Esophagus (tissue), 2 donors: ENCODE measurements around the gene SMCO2. TPM values are rescaled to one million over a fixed set of nuclear protein-coding genes. Genes with fewer than 3 reads are reported as not detected.

Source experiments
- H3K27ac ChIP-seq, 2 donors: one replicate each; pipeline ENCODE4 v1.5.1; 2013; ENCODE audit warnings: low read depth in 2 of 2, mild to moderate bottlenecking in 2 of 2, inconsistent platforms in 1 of 2, low read length in 1 of 2, moderate library complexity in 1 of 2
- H3K27me3 ChIP-seq, 2 donors: one replicate each; pipeline ENCODE4 v1.6.1; 2013; ENCODE audit warnings: low read length in 2 of 2, control low read depth in 1 of 2, mild to moderate bottlenecking in 1 of 2; ENCODE audit not compliant: insufficient read depth in 2 of 2, control insufficient read depth in 1 of 2
- H3K36me3 ChIP-seq, 2 donors: one replicate each; pipeline ENCODE4 v1.6.1; 2013; ENCODE audit warnings: low read length in 1 of 2; ENCODE audit not compliant: control insufficient read depth in 2 of 2, insufficient read depth in 2 of 2
- H3K4me1 ChIP-seq, 2 donors: one replicate each; pipeline ENCODE4 v1.6.1; 2013; ENCODE audit warnings: low read length in 1 of 2; ENCODE audit not compliant: control insufficient read depth in 2 of 2, insufficient read depth in 2 of 2
- H3K4me3 ChIP-seq, 2 donors: one replicate each; pipeline ENCODE4 v1.5.1; 2013; ENCODE audit warnings: low read length in 2 of 2, mild to moderate bottlenecking in 2 of 2, low read depth in 1 of 2, moderate library complexity in 1 of 2
- H3K9me3 ChIP-seq, 2 donors: one replicate each; pipeline ENCODE4 v1.6.1; 2013; ENCODE audit warnings: mild to moderate bottlenecking in 2 of 2, low read depth in 1 of 2, low read length in 1 of 2, moderate library complexity in 1 of 2; ENCODE audit not compliant: control insufficient read depth in 2 of 2, insufficient read depth in 1 of 2
- WGBS, 2 donors: extraction: QIAGEN DNeasy Blood & Tissue Kit; methylation state at CpG; one replicate each; pipeline ENCODE4 v1.1.7; 2013; 5-methylcytosine and 5-hydroxymethylcytosine counted together
- polyA plus RNA-seq, 2 donors: library from polyadenylated mRNA; stranded (reverse); fragments of 200-250 nt; gene quantifications; one replicate each; pipeline ENCODE4 v1.2.3, GENCODE V29; 2013
- donor health status: healthy with polysubstance abuse.
- donor health status: Bipolar disorder and iron deficiency.

Gene SMCO2
- polyA plus RNA-seq, 2 donors: 0.66 to 1.6 TPM

DNA sequence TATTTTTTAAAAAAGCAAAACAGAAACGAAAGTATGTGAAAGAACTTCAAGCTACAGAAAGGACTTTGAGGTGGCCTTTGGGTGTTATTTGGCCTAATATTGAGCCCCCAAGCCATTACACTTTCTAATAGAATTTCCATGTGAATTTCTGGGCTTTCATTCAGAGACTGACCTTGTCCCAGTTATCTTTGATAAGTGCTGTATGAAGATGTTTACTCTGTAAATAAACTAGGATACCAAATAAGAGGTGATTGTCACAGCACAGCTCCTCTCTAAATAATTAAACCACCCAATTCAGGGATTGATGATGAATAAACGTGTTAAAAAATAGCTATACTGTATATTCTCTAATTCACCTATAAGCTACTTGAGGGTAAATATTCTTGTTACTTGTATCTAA is 44.7 kb downstream of the SMCO2 start:
- Histone ChIP-seq H3K27me3 (no peaks in the 10 kb centered on the region), H3K27ac (no peak overlapping the region), H3K4me3 (no peak overlapping the region), H3K4me1 (no peaks in the 10 kb centered on the region), H3K9me3 (no peaks in the 10 kb centered on the region), H3K36me3 (no peaks in the 10 kb centered on the region)
- 78 to 84% methylated on average over 2 of the region's 2 CpGs for whole genome bisulfite sequencing, 2 donors

- H3K36me3 ChIP-seq: no peaks in the 10 kb centered on the region
- H3K4me1 ChIP-seq: no peaks in the 10 kb centered on the region
- H3K27ac ChIP-seq: no peak overlapping the region
- no peaks in the 10 kb centered on the region for H3K27me3 ChIP-seq
- 65 to 67% methylated on average over 6 of the region's 6 CpGs for WGBS, 2 donors
- no peaks in the 10 kb centered on the region for H3K9me3 ChIP-seq
- H3K4me3 ChIP-seq: no peak overlapping the region
These were observed 46.9 kb downstream of the SMCO2 start for GRCh38 chr12:27493260-27493940.

- Histone ChIP-seq H3K4me3 (no peak overlapping the region), H3K36me3 (no peaks in the 10 kb centered on the region), H3K27me3 (no peaks in the 10 kb centered on the region), H3K9me3 (no peaks in the 10 kb centered on the region), H3K4me1 (no peaks in the 10 kb centered on the region), H3K27ac (no peak overlapping the region)
- 86% methylated on average over 3 of the region's 3 CpGs for WGBS, 2 donors
These were observed 50.9 kb downstream of the SMCO2 start for GRCh38 chr12:27497446-27497845.

- Histone ChIP-seq H3K4me3 (no peak overlapping the region), H3K36me3 (no peaks in the 10 kb centered on the region), H3K9me3 (no peaks in the 10 kb centered on the region), H3K27me3 (no peaks in the 10 kb centered on the region), H3K4me1 (no peaks in the 10 kb centered on the region), H3K27ac (no peak overlapping the region)
- WGBS, 2 donors: 78 to 82% methylated on average over 4 of the region's 4 CpGs
These were observed 51.6 kb downstream of the SMCO2 start for GRCh38 chr12:27498149-27498548.

DNA sequence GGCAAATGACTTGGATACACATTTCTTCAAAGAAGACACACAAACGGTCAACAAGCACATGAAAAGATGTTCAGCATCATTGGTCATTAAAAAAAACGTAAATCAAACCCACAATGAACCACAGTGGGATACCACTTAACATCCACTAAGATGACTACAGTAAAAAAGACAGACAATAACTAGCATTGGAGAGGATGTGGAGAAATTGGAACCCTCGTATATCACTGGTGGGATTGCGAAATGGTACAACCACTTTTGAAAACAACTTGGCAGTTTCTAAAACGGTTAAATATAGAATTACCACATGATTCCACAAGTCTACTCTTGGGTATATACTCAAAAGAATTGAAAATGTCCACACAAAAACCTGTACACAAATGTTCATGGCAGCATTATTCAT is 52.2 kb downstream of the SMCO2 start:
- H3K27me3 ChIP-seq: no peaks in the 10 kb centered on the region
- H3K27ac ChIP-seq: no peak overlapping the region
- H3K4me1 ChIP-seq: no peaks in the 10 kb centered on the region
- H3K36me3 ChIP-seq: no peaks in the 10 kb centered on the region
- 81 to 82% methylated on average over 5 of the region's 5 CpGs for WGBS, 2 donors
- H3K4me3 ChIP-seq: no peak overlapping the region
- H3K9me3 ChIP-seq: no peaks in the 10 kb centered on the region

GRCh38 chr12:27499377-27499776 is 52.8 kb downstream of the SMCO2 start:
- WGBS, 2 donors: 90 to 91% methylated on average over 3 of the region's 3 CpGs
- Histone ChIP-seq H3K27ac (no peak overlapping the region), H3K4me3 (no peak overlapping the region), H3K4me1 (no peaks in the 10 kb centered on the region), H3K27me3 (no peaks in the 10 kb centered on the region), H3K9me3 (no peaks in the 10 kb centered on the region), H3K36me3 (no peaks in the 10 kb centered on the region)

- Histone ChIP-seq H3K27ac (no peak overlapping the region), H3K4me3 (no peak overlapping the region), H3K27me3 (no peaks in the 10 kb centered on the region), H3K4me1 (no peaks in the 10 kb centered on the region), H3K9me3 (no peaks in the 10 kb centered on the region), H3K36me3 (no peaks in the 10 kb centered on the region)
- WGBS, 2 donors: 53 to 56% methylated on average over 3 of the region's 3 CpGs
These were observed 54.0 kb downstream of the SMCO2 start for GRCh38 chr12:27500546-27500945.

- Histone ChIP-seq H3K4me1 (no peaks in the 10 kb centered on the region), H3K4me3 (no peak overlapping the region), H3K27me3 (no peaks in the 10 kb centered on the region), H3K36me3 (no peaks in the 10 kb centered on the region), H3K27ac (no peak overlapping the region), H3K9me3 (no peaks in the 10 kb centered on the region)
- WGBS, 2 donors: 85 to 88% methylated on average over 6 of the region's 6 CpGs
These were observed 55.5 kb downstream of the SMCO2 start for GRCh38 chr12:27502021-27502435.

DNA sequence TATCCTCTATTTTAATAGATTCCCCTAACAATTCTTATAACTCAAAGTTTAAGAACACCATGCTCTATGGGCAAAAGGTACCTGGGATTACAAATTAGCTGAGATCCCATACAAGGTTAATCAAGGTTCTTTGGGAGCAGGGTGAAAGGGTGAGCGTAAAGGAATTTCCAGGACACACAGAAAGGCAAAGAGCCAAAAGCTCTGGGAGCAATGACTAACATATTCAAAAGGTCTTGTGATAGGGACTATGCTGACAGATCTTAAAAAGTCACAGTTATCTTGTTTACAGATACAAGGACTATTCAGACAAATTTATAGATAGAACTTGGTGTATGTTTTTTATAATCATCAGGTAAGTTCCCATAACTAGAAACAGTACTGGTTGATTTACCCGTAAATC is 58.0 kb downstream of the SMCO2 start:
- 91 to 92% methylated on average over 2 of the region's 2 CpGs for WGBS, 2 donors

DNA sequence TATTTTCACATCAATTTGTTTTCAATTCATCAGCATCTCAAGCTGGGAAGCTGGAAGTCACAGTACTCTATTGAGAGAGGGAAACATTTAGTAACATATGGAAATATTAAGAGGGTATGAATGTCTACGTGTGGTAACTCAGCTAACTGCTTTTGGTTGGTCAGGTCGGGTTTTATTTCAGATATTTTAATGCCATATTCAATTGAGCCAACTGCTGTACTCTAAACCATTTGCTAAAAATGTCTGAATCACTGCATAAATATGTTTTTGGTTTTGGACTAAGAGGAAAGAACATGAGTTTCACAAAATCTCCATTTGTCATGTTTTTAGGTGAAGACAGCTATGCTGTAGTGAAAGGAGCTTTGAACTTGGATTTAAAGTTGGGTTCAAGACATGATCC is 58.6 kb downstream of the SMCO2 start:
- Histone ChIP-seq H3K4me1 (no peaks in the 10 kb centered on the region), H3K9me3 (no peaks in the 10 kb centered on the region), H3K27ac (no peak overlapping the region), H3K27me3 (no peaks in the 10 kb centered on the region), H3K4me3 (no peak overlapping the region), H3K36me3 (no peaks in the 10 kb centered on the region)
- 77 to 86% methylated on average over 2 of the region's 2 CpGs for WGBS, 2 donors

More for the DNA sequence above, 58.0 kb downstream of the SMCO2 start:
- no peaks in the 10 kb centered on the region for H3K4me1 ChIP-seq
- H3K36me3 ChIP-seq: no peaks in the 10 kb centered on the region
- H3K27ac ChIP-seq: no peak overlapping the region
- H3K4me3 ChIP-seq: no peak overlapping the region
- no peaks in the 10 kb centered on the region for H3K9me3 ChIP-seq
- H3K27me3 ChIP-seq: no peaks in the 10 kb centered on the region
